Endothelial cell (in vitro differentiated cells): ENCODE measurements around the gene NELL1. TPM values are rescaled to one million over a fixed set of nuclear protein-coding genes. Genes with fewer than 3 reads are reported as not detected.

ENCODE experiments used
- DNase-seq: peaks from one replicate; pipeline ENCODE4 v3.0.0; 2021; ENCODE audit warnings: low spot score
- H3K27ac Mint-ChIP-seq: one replicate; pipeline ENCODE4 v1.8.0; 2021; ENCODE audit warnings: mixed read lengths, inconsistent platforms; ENCODE audit not compliant: unreplicated experiment
- H3K27me3 Mint-ChIP-seq: one replicate; pipeline ENCODE4 v1.8.0; 2021; ENCODE audit warnings: mild to moderate bottlenecking, moderate library complexity, mixed read lengths, inconsistent platforms; ENCODE audit not compliant: unreplicated experiment
- H3K36me3 Mint-ChIP-seq: one replicate; pipeline ENCODE4 v1.8.0; 2021; ENCODE audit warnings: mild to moderate bottlenecking, low read depth, mixed read lengths, inconsistent platforms; ENCODE audit not compliant: unreplicated experiment
- H3K4me1 Mint-ChIP-seq: one replicate; pipeline ENCODE4 v1.8.0; 2021; ENCODE audit warnings: mild to moderate bottlenecking, mixed read lengths, inconsistent platforms; ENCODE audit not compliant: unreplicated experiment
- H3K4me3 Mint-ChIP-seq: one replicate; pipeline ENCODE4 v1.8.0; 2021; ENCODE audit warnings: mild to moderate bottlenecking, mixed read lengths, inconsistent platforms; ENCODE audit not compliant: unreplicated experiment
- H3K9me3 Mint-ChIP-seq: one replicate; pipeline ENCODE4 v1.8.0; 2021; ENCODE audit warnings: mixed read lengths, inconsistent platforms; ENCODE audit not compliant: unreplicated experiment
- CTCF ChIP-seq: fragments of 200-600 bp; sonication (generic); IDR thresholded peaks from one replicate; pipeline ENCODE4 v1.5.0; 2021; ENCODE audit warnings: antibody characterized with exemption; ENCODE audit not compliant: unreplicated experiment
- total RNA-seq: library from RNA; stranded (reverse); fragmentation: NEBNext Ultra II Directional; extraction: Animal tissue kit (Norgen Biotek cat#: 25700); gene quantifications from one replicate; pipeline ENCODE4 v1.2.1, GENCODE V29; 2021; ENCODE audit not compliant: unreplicated experiment

NELL1 gene
- total RNA-seq, 1 donor from 2014 or later: 0.26 TPM

GRCh38 chr11:21411104-21411503 lies 741.7 kb downstream of the NELL1 start:
- Mint-ChIP-seq H3K27ac (no peak overlapping the region), H3K36me3 (no peaks in the 10 kb centered on the region), H3K4me1 (peaks cover 14% of the 10 kb centered on the region), H3K9me3 (no peaks in the 10 kb centered on the region), H3K4me3 (no peak overlapping the region), H3K27me3 (no peaks in the 10 kb centered on the region)
- DNase-seq: no peak
- no peak for TF ChIP-seq CTCF

GRCh38 chr11:21411597-21411996 lies 742.2 kb downstream of the NELL1 start:
- DNase-seq: no peak
- Mint-ChIP-seq H3K4me3 (no peak overlapping the region), H3K27ac (no peak overlapping the region), H3K4me1 (peaks cover 14% of the 10 kb centered on the region), H3K9me3 (no peaks in the 10 kb centered on the region), H3K27me3 (no peaks in the 10 kb centered on the region), H3K36me3 (no peaks in the 10 kb centered on the region)
- no peak for TF ChIP-seq CTCF

GRCh38 chr11:21412652-21413383 lies 743.4 kb downstream of the NELL1 start:
- no peak overlapping the region for H3K4me3 Mint-ChIP-seq
- no peaks in the 10 kb centered on the region for H3K27me3 Mint-ChIP-seq
- H3K36me3 Mint-ChIP-seq: no peaks in the 10 kb centered on the region
- H3K4me1 Mint-ChIP-seq: peaks cover 14% of the 10 kb centered on the region
- no peak overlapping the region for H3K27ac Mint-ChIP-seq
- DNase-seq: no peak
- TF ChIP-seq CTCF: no peak
- no peaks in the 10 kb centered on the region for H3K9me3 Mint-ChIP-seq

- H3K36me3 Mint-ChIP-seq: no peaks in the 10 kb centered on the region
- H3K9me3 Mint-ChIP-seq: no peaks in the 10 kb centered on the region
- H3K4me1 Mint-ChIP-seq: peaks cover 14% of the 10 kb centered on the region
- no peak overlapping the region for H3K27ac Mint-ChIP-seq
- DNase-seq: no peak
- no peak for TF ChIP-seq CTCF
- no peak overlapping the region for H3K4me3 Mint-ChIP-seq
- H3K27me3 Mint-ChIP-seq: peaks cover 2% of the 10 kb centered on the region
These were observed 745.6 kb downstream of the NELL1 start for GRCh38 chr11:21414953-21415352.

- Mint-ChIP-seq H3K4me3 (no peak overlapping the region), H3K4me1 (peaks cover 14% of the 10 kb centered on the region), H3K36me3 (no peaks in the 10 kb centered on the region), H3K27me3 (peaks cover 4% of the 10 kb centered on the region), H3K27ac (no peak overlapping the region), H3K9me3 (no peaks in the 10 kb centered on the region)
- no peak for DNase-seq
- no peak for TF ChIP-seq CTCF
These were observed 746.2 kb downstream of the NELL1 start for GRCh38 chr11:21415606-21416005.
